ENCODE results near the gene VEPH1. TPM values are rescaled to one million over a fixed set of nuclear protein-coding genes. Genes with fewer than 3 reads are reported as not detected.

Gene VEPH1
- total RNA-seq, 1 experiment from 2014 or later = not detected

- DNase-seq (ENCODE audit: low spot score) = no peak
Observed at GRCh38 chr3:157523814-157524213, 20.6 kb upstream of the VEPH1 start.

GRCh38 chr3:157522648-157523047 is 19.4 kb upstream of the VEPH1 start:
- no peak for DNase-seq (ENCODE audit: low spot score)

- no peak for DNase-seq (ENCODE audit: low spot score)
Observed at GRCh38 chr3:157520485-157521150, 17.4 kb upstream of the VEPH1 start.

- DNase-seq (ENCODE audit: low spot score) = no peak
Observed at GRCh38 chr3:157518881-157519280, 15.7 kb upstream of the VEPH1 start.

- DNase-seq (ENCODE audit: low spot score) = no peak
Observed at GRCh38 chr3:157516928-157517327, 13.7 kb upstream of the VEPH1 start.

GRCh38 chr3:157515398-157515797 is 12.2 kb upstream of the VEPH1 start:
- DNase-seq (ENCODE audit: low spot score) = no peak

GRCh38 chr3:157514371-157514895 is 11.2 kb upstream of the VEPH1 start:
- no peak for DNase-seq (ENCODE audit: low spot score)

GRCh38 chr3:157513585-157513984 is 10.4 kb upstream of the VEPH1 start:
- no peak for DNase-seq (ENCODE audit: low spot score)

GRCh38 chr3:157512534-157512933 is 9.3 kb upstream of the VEPH1 start:
- DNase-seq (ENCODE audit: low spot score) = no peak

GRCh38 chr3:157508461-157508860 is 5.2 kb upstream of the VEPH1 start:
- DNase-seq (ENCODE audit: low spot score) = no peak

- DNase-seq (ENCODE audit: low spot score) = no peak
Observed at GRCh38 chr3:157501863-157502262, 1.4 kb downstream of the VEPH1 start.

- DNase-seq (ENCODE audit: low spot score) = no peak
Observed at GRCh38 chr3:157500232-157500631, 3.0 kb downstream of the VEPH1 start.

- DNase-seq (ENCODE audit: low spot score) = peak; percentile 72
Observed at GRCh38 chr3:157499342-157499963, 3.8 kb downstream of the VEPH1 start.

GRCh38 chr3:157498371-157498770 is 4.8 kb downstream of the VEPH1 start:
- DNase-seq (ENCODE audit: low spot score) = no peak

GRCh38 chr3:157495846-157496245 is 7.4 kb downstream of the VEPH1 start:
- no peak for DNase-seq (ENCODE audit: low spot score)

- DNase-seq (ENCODE audit: low spot score) = no peak
Observed at GRCh38 chr3:157494581-157495281, 8.5 kb downstream of the VEPH1 start.

GRCh38 chr3:157493627-157494550 is 9.3 kb downstream of the VEPH1 start:
- DNase-seq (ENCODE audit: low spot score) = peak; percentile 72

- no peak for DNase-seq (ENCODE audit: low spot score)
Observed at GRCh38 chr3:157491136-157491535, 12.1 kb downstream of the VEPH1 start.

GRCh38 chr3:157488144-157488543 is 15.1 kb downstream of the VEPH1 start:
- no peak for DNase-seq (ENCODE audit: low spot score)

GRCh38 chr3:157487339-157487738 is 15.9 kb downstream of the VEPH1 start:
- DNase-seq (ENCODE audit: low spot score) = no peak

- DNase-seq (ENCODE audit: low spot score) = no peak
Observed at GRCh38 chr3:157479464-157480243, 23.6 kb downstream of the VEPH1 start.
